MCF 10A (cell line): ENCODE results near the gene IQSEC1. TPM values are rescaled to one million over a fixed set of nuclear protein-coding genes. Genes with fewer than 3 reads are reported as not detected.

Source experiments
- BruUV-seq: library from RNA; stranded (reverse); fragments of 400-500 nt; replicated peaks from 2 replicates; lab custom pipeline; 2021; lab: Mats Ljungman, UMichigan
- CTCF ChIA-PET: fragments of 300-600 bp; sonication (Branson Sonifier 250); formaldehyde crosslinking; extraction: SDS; loops from one replicate; lab custom pipeline; 2021; ENCODE audit warnings: antibody characterized with exemption, inconsistent platforms; lab: Yijun Ruan, JAX
- POLR2A ChIA-PET: fragments of 300-600, 350-650 bp; sonication (Branson Sonifier 250); formaldehyde crosslinking; extraction: SDS; loops from one replicate; lab custom pipeline; 2020; ENCODE audit warnings: antibody characterized with exemption, inconsistent platforms; lab: Yijun Ruan, JAX
- DNase-seq: peaks from one replicate; pipeline ENCODE4 v3.0.0-alpha.2; 2018; ENCODE audit not compliant: unreplicated experiment
- H3K27ac Mint-ChIP-seq: one replicate; pipeline ENCODE4 v1.8.0; 2022; ENCODE audit warnings: mild to moderate bottlenecking, low read depth, mixed read lengths; ENCODE audit not compliant: unreplicated experiment
- H3K27me3 Mint-ChIP-seq: one replicate; pipeline ENCODE4 v1.8.0; 2022; ENCODE audit warnings: mixed read lengths; ENCODE audit not compliant: insufficient read depth, unreplicated experiment
- H3K36me3 Mint-ChIP-seq: one replicate; pipeline ENCODE4 v1.8.0; 2022; ENCODE audit warnings: mild to moderate bottlenecking, moderate library complexity, mixed read lengths; ENCODE audit not compliant: insufficient read depth, unreplicated experiment
- H3K4me1 Mint-ChIP-seq: one replicate; pipeline ENCODE4 v1.8.0; 2022; ENCODE audit warnings: mixed read lengths; ENCODE audit not compliant: insufficient read depth, unreplicated experiment
- H3K4me3 Mint-ChIP-seq: one replicate; pipeline ENCODE4 v1.8.0; 2022; ENCODE audit warnings: mild to moderate bottlenecking, moderate library complexity, mixed read lengths; ENCODE audit not compliant: unreplicated experiment
- H3K9me3 Mint-ChIP-seq: one replicate; pipeline ENCODE4 v1.8.0; 2022; ENCODE audit warnings: mixed read lengths; ENCODE audit not compliant: unreplicated experiment
- intact Hi-C: fragments of 100-400 bp; cut with micrococcal nuclease; formaldehyde crosslinking; loops from 2 replicates; pipeline ENCODE4 v1.14.1; 2022
- total RNA-seq: library from RNA; stranded (reverse); gene quantifications from 2 replicates; pipeline ENCODE4 v1.2.3, GENCODE V29; 2022
- TF ChIP-seq, protein P1 (sequence below): fragments of 200-600 bp; IDR thresholded peaks from one replicate; pipeline ENCODE4 v1.8.0; 2022; ENCODE audit warnings: antibody characterized with exemption, mild to moderate bottlenecking; ENCODE audit not compliant: unreplicated experiment

The IQSEC1 gene
- total RNA-seq, 1 experiment from 2014 or later = 18.7 TPM

DNA sequence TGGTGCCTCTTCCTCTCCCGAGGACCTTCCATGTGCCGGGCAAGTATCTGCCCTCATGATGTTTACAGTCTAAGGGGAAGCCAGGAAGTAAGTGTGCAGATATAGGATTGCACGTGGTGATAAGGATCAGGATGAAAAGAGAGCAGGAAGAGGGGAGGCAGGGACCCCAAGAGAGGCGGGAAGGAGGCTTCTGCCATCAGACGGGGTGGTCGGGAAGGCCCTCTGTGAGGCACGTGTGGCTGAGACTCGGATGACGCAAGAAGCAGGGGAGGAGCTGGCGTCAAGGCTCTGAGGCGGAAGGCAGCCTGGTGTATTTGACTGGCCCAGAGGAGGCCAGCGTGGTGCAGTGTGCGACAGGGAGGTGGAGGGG lies 762 bp upstream of the IQSEC1 start:
- no peak for DNase-seq
- no TSS peak for BruUV-seq
- H3K4me3 Mint-ChIP-seq = no peak overlapping the region
- peaks cover 53% of the 10 kb centered on the region for H3K27me3 Mint-ChIP-seq
- H3K9me3 Mint-ChIP-seq = no peaks in the 10 kb centered on the region
- no peaks in the 10 kb centered on the region for H3K4me1 Mint-ChIP-seq
- TF ChIP-seq, protein P1, sequence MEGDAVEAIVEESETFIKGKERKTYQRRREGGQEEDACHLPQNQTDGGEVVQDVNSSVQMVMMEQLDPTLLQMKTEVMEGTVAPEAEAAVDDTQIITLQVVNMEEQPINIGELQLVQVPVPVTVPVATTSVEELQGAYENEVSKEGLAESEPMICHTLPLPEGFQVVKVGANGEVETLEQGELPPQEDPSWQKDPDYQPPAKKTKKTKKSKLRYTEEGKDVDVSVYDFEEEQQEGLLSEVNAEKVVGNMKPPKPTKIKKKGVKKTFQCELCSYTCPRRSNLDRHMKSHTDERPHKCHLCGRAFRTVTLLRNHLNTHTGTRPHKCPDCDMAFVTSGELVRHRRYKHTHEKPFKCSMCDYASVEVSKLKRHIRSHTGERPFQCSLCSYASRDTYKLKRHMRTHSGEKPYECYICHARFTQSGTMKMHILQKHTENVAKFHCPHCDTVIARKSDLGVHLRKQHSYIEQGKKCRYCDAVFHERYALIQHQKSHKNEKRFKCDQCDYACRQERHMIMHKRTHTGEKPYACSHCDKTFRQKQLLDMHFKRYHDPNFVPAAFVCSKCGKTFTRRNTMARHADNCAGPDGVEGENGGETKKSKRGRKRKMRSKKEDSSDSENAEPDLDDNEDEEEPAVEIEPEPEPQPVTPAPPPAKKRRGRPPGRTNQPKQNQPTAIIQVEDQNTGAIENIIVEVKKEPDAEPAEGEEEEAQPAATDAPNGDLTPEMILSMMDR = no peak
- H3K27ac Mint-ChIP-seq = no peak overlapping the region
- H3K36me3 Mint-ChIP-seq = no peaks in the 10 kb centered on the region
- intact Hi-C loops = no loop called here
- ChIA-PET POLR2A (no interaction called here), CTCF (interaction anchor here (1.2 kb wide), 1 partner anchor 18 kb away, joined by 3 read pairs; no protein-coding TSS in a partner anchor)

GRCh38 chr3:13072600-13073325 lies 466 bp downstream of the IQSEC1 start:
- BruUV-seq = no TSS peak
- Mint-ChIP-seq H3K27me3 (peaks cover 45% of the 10 kb centered on the region), H3K9me3 (no peaks in the 10 kb centered on the region), H3K36me3 (no peaks in the 10 kb centered on the region), H3K27ac (no peak overlapping the region), H3K4me3 (no peak overlapping the region), H3K4me1 (no peaks in the 10 kb centered on the region)
- intact Hi-C loops = no loop called here
- CTCF ChIA-PET = interaction anchor here (1.7 kb wide), 1 partner anchor 19 kb away, joined by 3 read pairs; no protein-coding TSS in a partner anchor
- POLR2A ChIA-PET = no interaction called here
- TF ChIP-seq, protein P1 = no peak
- DNase-seq = no peak

DNA sequence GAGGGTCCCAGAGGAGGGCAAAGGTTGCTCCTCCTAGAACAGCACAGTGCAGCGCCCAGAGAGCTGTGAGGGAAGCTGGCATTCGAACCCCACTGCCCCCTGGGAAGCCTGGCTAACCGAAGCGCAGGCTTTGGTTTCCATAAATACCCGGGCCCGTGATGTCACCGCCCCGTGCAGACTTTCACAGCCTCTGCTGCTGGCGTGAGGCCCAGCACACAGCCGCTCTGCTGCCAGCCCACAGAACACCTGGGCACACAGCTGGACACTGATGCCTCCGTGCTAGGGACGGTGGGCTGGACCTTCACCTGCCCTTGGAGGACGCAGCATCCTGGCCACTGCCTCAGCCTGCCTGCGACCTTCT lies 1.0 kb downstream of the IQSEC1 start:
- DNase-seq = peak; percentile 14
- no peak overlapping the region for H3K27ac Mint-ChIP-seq
- no TSS peak for BruUV-seq
- H3K4me1 Mint-ChIP-seq = no peaks in the 10 kb centered on the region
- no peaks in the 10 kb centered on the region for H3K36me3 Mint-ChIP-seq
- H3K4me3 Mint-ChIP-seq = no peak overlapping the region
- no peaks in the 10 kb centered on the region for H3K9me3 Mint-ChIP-seq
- ChIA-PET POLR2A (no interaction called here), CTCF (interaction anchor here (1.7 kb wide), 1 partner anchor 20 kb away, joined by 3 read pairs; no protein-coding TSS in a partner anchor)
- intact Hi-C loops = no loop called here
- TF ChIP-seq, protein P1 = no peak
- peaks cover 39% of the 10 kb centered on the region for H3K27me3 Mint-ChIP-seq

- Mint-ChIP-seq H3K27me3 (peaks cover 34% of the 10 kb centered on the region), H3K36me3 (no peaks in the 10 kb centered on the region), H3K9me3 (no peaks in the 10 kb centered on the region), H3K4me1 (no peaks in the 10 kb centered on the region), H3K27ac (no peak overlapping the region), H3K4me3 (no peak overlapping the region)
- no TSS peak for BruUV-seq
- ChIA-PET CTCF (interaction anchor here (1.2 to 1.7 kb wide), 2 partner anchors 20 to 425 kb away, joined by 3 read pairs; no protein-coding TSS in a partner anchor), POLR2A (no interaction called here)
- TF ChIP-seq, protein P1 = no peak
- DNase-seq = no peak
- intact Hi-C loops = no loop called here
These were observed 1.5 kb downstream of the IQSEC1 start for GRCh38 chr3:13071695-13072094.
